ENCODE results near the gene TRAF1.

DNA sequence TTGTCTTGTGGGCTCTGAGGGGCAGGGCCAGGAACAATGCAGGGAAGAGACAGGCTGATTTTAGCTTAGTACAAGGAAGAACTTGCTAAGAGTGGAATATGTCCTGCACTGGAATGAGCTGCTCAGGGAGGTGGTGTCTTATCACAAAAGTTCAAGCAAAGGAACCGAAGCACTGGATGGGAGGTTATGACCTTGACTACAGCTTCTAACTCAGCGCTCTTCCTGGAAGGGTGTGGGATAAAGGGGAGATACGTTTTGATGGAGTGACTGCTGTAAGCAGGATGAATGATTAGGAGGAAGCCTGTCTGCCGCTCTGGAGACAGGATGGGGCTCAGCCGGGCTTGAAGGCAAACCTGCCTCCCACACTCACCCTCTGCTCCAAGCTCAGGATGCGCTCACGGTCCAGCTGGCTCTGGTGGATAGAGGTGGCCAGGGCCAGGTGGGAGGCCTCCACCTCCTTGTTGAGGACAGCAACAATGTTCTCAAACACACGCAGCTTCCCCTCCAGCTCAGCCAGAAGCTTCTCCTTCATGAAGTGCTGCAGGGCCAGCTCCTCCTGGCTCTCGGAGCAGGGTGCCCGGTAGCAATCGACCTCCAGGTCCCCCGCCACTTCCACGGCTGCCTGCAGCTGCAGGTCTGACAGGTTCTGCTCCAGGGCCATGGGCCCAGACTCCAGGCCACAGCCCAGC lies 13.5 kb downstream of the TRAF1 start:
- TF ChIP-seq EP300 (IDR thresholded peaks at IDR 0.05) (no peak), POLR2A (IDR thresholded peaks at IDR 0.05) (no peak), POLR2AphosphoS5 (IDR thresholded peaks at IDR 0.05) (no peak)
- TF ChIP-seq, protein P1, sequence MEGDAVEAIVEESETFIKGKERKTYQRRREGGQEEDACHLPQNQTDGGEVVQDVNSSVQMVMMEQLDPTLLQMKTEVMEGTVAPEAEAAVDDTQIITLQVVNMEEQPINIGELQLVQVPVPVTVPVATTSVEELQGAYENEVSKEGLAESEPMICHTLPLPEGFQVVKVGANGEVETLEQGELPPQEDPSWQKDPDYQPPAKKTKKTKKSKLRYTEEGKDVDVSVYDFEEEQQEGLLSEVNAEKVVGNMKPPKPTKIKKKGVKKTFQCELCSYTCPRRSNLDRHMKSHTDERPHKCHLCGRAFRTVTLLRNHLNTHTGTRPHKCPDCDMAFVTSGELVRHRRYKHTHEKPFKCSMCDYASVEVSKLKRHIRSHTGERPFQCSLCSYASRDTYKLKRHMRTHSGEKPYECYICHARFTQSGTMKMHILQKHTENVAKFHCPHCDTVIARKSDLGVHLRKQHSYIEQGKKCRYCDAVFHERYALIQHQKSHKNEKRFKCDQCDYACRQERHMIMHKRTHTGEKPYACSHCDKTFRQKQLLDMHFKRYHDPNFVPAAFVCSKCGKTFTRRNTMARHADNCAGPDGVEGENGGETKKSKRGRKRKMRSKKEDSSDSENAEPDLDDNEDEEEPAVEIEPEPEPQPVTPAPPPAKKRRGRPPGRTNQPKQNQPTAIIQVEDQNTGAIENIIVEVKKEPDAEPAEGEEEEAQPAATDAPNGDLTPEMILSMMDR (IDR thresholded peaks at IDR 0.05) = no peak
